Thymus (tissue), 11 donors: ENCODE results near the gene VSX1. TPM values are rescaled to one million over a fixed set of nuclear protein-coding genes. Genes with fewer than 3 reads are reported as not detected.

Experiments used
- DNase-seq, 9 donors: peaks; one replicate each; pipeline ENCODE4 v3.0.0-alpha.2; 2013; ENCODE audit warnings: low spot score in 9 of 9, low read depth in 6 of 9, missing footprints in 1 of 9
- H3K27ac ChIP-seq, 2 donors: one replicate each; pipeline ENCODE4 v1.5.1; 2013; ENCODE audit warnings: control low read depth in 1 of 2, low read depth in 1 of 2, low read length in 1 of 2, mild to moderate bottlenecking in 1 of 2, moderate library complexity in 1 of 2
- H3K27me3 ChIP-seq, 2 donors: one replicate each; pipeline ENCODE4 v1.5.1; 2013; ENCODE audit warnings: low read length in 1 of 2; ENCODE audit not compliant: control insufficient read depth in 2 of 2, insufficient read depth in 1 of 2
- H3K36me3 ChIP-seq, 2 donors: one replicate each; pipeline ENCODE4 v1.5.1; 2013; ENCODE audit warnings: low read length in 1 of 2, mild to moderate bottlenecking in 1 of 2, moderate library complexity in 1 of 2; ENCODE audit not compliant: control insufficient read depth in 2 of 2, insufficient read depth in 2 of 2
- H3K4me1 ChIP-seq, 2 donors: one replicate each; pipeline ENCODE4 v1.5.1; 2013; ENCODE audit warnings: low read length in 2 of 2; ENCODE audit not compliant: control insufficient read depth in 2 of 2, insufficient read depth in 2 of 2
- H3K4me3 ChIP-seq, 2 donors: one replicate each; pipeline ENCODE4 v1.5.1; 2013; ENCODE audit warnings: low read length in 2 of 2, control low read depth in 1 of 2, mild to moderate bottlenecking in 1 of 2
- H3K9me3 ChIP-seq, 2 donors: one replicate each; pipeline ENCODE4 v1.5.1; 2013; ENCODE audit warnings: low read length in 1 of 2, mild to moderate bottlenecking in 1 of 2; ENCODE audit not compliant: control insufficient read depth in 2 of 2, insufficient read depth in 1 of 2
- WGBS: extraction: QIAGEN DNeasy Blood & Tissue Kit; methylation state at CpG from one replicate; pipeline ENCODE4 v1.1.7; 2013; 5-methylcytosine and 5-hydroxymethylcytosine counted together
- polyA plus RNA-seq: library from polyadenylated mRNA; stranded (reverse); fragments of 200-250 nt; gene quantifications from one replicate; pipeline ENCODE4 v1.2.3, GENCODE V29; 2013
- total RNA-seq: library from RNA; stranded (reverse); fragments of 120-200 nt; gene quantifications from one replicate; pipeline ENCODE4 v1.2.4, GENCODE V29; 2013
- donor health status: healthy.

Gene VSX1
- total and polyA plus RNA-seq, 2 donors: 0.09 to 0.21 TPM

GRCh38 chr20:25058051-25058846 lies 23.7 kb downstream of the VSX1 start, which contains the start of gene ACSS1:
Gene ACSS1, minus strand, starts transcription at chr20:25058139. Its CDS starts 37 bp downstream, at chr20:25058102.
- peak within 1 kb of the TSS; percentile 55 to 75 for H3K4me3 ChIP-seq
- peak in 7 of 9 donors; percentile 59 to 91 (median 73) for DNase-seq
- peaks cover 0 to 2% of the 10 kb centered on the region in 2 donors for H3K36me3 ChIP-seq
- H3K4me1 ChIP-seq: peaks cover 21 to 46% of the 10 kb centered on the region in 2 donors
- WGBS: under 1% methylated on average over 56 of the region's 56 CpGs
- peak within 1 kb of the TSS; percentile 88 to 98 for H3K27ac ChIP-seq
- H3K9me3 ChIP-seq: no peaks in the 10 kb centered on the region
- peaks cover 0 to 3% of the 10 kb centered on the region in 2 donors for H3K27me3 ChIP-seq

- peak overlapping the region; percentile 55 to 75 for H3K4me3 ChIP-seq
- under 1% methylated on average over 86 of the region's 86 CpGs for WGBS
- H3K27me3 ChIP-seq: peaks cover 0 to 3% of the 10 kb centered on the region in 2 donors
- H3K4me1 ChIP-seq: peaks cover 21 to 49% of the 10 kb centered on the region in 2 donors
- DNase-seq: peak in 5 of 9 donors; percentile 42 to 73 (median 46)
- no peaks in the 10 kb centered on the region for H3K9me3 ChIP-seq
- peaks cover 0 to 2% of the 10 kb centered on the region in 2 donors for H3K36me3 ChIP-seq
- H3K27ac ChIP-seq: peak overlapping the region; percentile 77 to 98
Measured at GRCh38 chr20:25057234-25058050, 24.5 kb downstream of the VSX1 start.

GRCh38 chr20:25056690-25057233 lies 25.2 kb downstream of the VSX1 start:
- 10% methylated on average over 24 of the region's 24 CpGs for WGBS
- peaks cover 0 to 2% of the 10 kb centered on the region in 2 donors for H3K36me3 ChIP-seq

GRCh38 chr20:25055711-25056495 lies 26.0 kb downstream of the VSX1 start:
- peaks cover 2 to 5% of the 10 kb centered on the region in 2 donors for H3K36me3 ChIP-seq
- DNase-seq: no peak
- peaks cover 21 to 51% of the 10 kb centered on the region in 2 donors for H3K4me1 ChIP-seq
- 92% methylated on average over 8 of the region's 8 CpGs for WGBS
- H3K27me3 ChIP-seq: peaks cover 0 to 3% of the 10 kb centered on the region in 2 donors
- no peak overlapping the region for H3K27ac ChIP-seq
- H3K4me3 ChIP-seq: peak overlapping the region in 1 of 2 donors; percentile 75
- no peaks in the 10 kb centered on the region for H3K9me3 ChIP-seq

More at GRCh38 chr20:25056690-25057233, 25.2 kb downstream of the VSX1 start:
- peaks cover 0 to 3% of the 10 kb centered on the region in 2 donors for H3K27me3 ChIP-seq
- no peaks in the 10 kb centered on the region for H3K9me3 ChIP-seq
- peak overlapping the region; percentile 66 to 98 for H3K27ac ChIP-seq
- peak overlapping the region; percentile 55 to 75 for H3K4me3 ChIP-seq
- peaks cover 21 to 51% of the 10 kb centered on the region in 2 donors for H3K4me1 ChIP-seq
- no peak for DNase-seq

GRCh38 chr20:25054995-25055629 lies 26.8 kb downstream of the VSX1 start:
- 96% methylated on average over 10 of the region's 10 CpGs for WGBS
- H3K9me3 ChIP-seq: no peaks in the 10 kb centered on the region
- peaks cover 0 to 3% of the 10 kb centered on the region in 2 donors for H3K27me3 ChIP-seq
- no peak overlapping the region for H3K4me3 ChIP-seq
- peaks cover 21 to 51% of the 10 kb centered on the region in 2 donors for H3K4me1 ChIP-seq
- H3K36me3 ChIP-seq: peaks cover 2 to 6% of the 10 kb centered on the region in 2 donors
- no peak overlapping the region for H3K27ac ChIP-seq
- no peak for DNase-seq

GRCh38 chr20:25054096-25054820 lies 27.7 kb downstream of the VSX1 start:
- 62% methylated on average over 3 of the region's 3 CpGs for WGBS
- Histone ChIP-seq H3K36me3 (peaks cover 2 to 6% of the 10 kb centered on the region in 2 donors), H3K4me1 (peaks cover 20 to 47% of the 10 kb centered on the region in 2 donors), H3K27me3 (peaks cover 0 to 3% of the 10 kb centered on the region in 2 donors), H3K27ac (peak overlapping the region; percentile 48 to 72), H3K4me3 (no peak overlapping the region), H3K9me3 (no peaks in the 10 kb centered on the region)
- no peak for DNase-seq

- peak in 2 of 9 donors; percentile 21 to 50 for DNase-seq
- peaks cover 0 to 3% of the 10 kb centered on the region in 2 donors for H3K27me3 ChIP-seq
- H3K27ac ChIP-seq: peak overlapping the region; percentile 48 to 72
- no peak overlapping the region for H3K4me3 ChIP-seq
- 53% methylated on average over 11 of the region's 11 CpGs for WGBS
- no peaks in the 10 kb centered on the region for H3K9me3 ChIP-seq
- peaks cover 2 to 7% of the 10 kb centered on the region in 2 donors for H3K36me3 ChIP-seq
- peaks cover 17 to 39% of the 10 kb centered on the region in 2 donors for H3K4me1 ChIP-seq
Measured at GRCh38 chr20:25053255-25054031, 28.5 kb downstream of the VSX1 start.
